ENCODE results near the gene HMOX2.

DNA sequence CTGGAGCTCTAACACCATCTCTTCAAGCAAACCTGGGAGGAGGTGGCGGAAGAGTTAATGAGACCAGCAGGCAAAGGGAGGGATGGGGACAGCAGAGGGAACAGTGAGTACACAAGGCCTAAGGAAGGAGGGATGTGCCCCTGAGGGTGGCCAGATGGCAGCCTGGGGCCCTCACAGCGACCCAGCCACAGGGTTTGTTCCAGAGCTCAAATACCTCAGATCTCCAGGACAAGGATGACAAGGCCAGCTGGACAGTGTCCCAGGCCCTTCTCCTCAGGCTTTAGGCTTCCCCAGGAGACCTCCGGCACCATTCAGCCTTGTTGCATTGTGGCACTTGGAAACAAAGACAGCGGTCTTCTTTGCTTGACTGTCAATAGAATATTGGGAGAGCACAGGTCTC, 47.5 kb downstream of the HMOX2 start:
- no peak for TF ChIP-seq CTCF (IDR thresholded peaks at IDR 0.05)
- no peak for TF ChIP-seq POLR2A (IDR thresholded peaks at IDR 0.05)
